Stimulated activated CD8-positive, alpha-beta memory T cell treated with anti-CD3 and anti-CD28 coated beads, Interleukin-2, amount 100 ng/mL, for 1 hour (primary cell): Measurements from ENCODE around the gene AUH.
A peak's percentile ranks its signal among the peaks of the same experiment; 100 is the strongest.
"Not testable (repeated sequence)": the region's sequence is repeated elsewhere in the genome, so short reads cannot be mapped to it uniquely, and the experiment has no call there.

Experiments
- DNase-seq, 2 donors: peaks; one replicate each; pipeline ENCODE4 v3.0.0-alpha.2; 2020; ENCODE audit warnings: low read depth in 2 of 2

Gene AUH

GRCh38 chr9:91208837-91209236 lies 152.9 kb downstream of the AUH start:
- no peak for DNase-seq

- no peak for DNase-seq
These were observed 153.3 kb downstream of the AUH start for GRCh38 chr9:91208419-91208745.

- DNase-seq, result no peak
These were observed 153.8 kb downstream of the AUH start for GRCh38 chr9:91207729-91208418.

GRCh38 chr9:91207397-91207728 lies 154.4 kb downstream of the AUH start:
- DNase-seq, result no peak

GRCh38 chr9:91206806-91207205 lies 154.9 kb downstream of the AUH start:
- DNase-seq, result no peak

GRCh38 chr9:91202736-91203283 lies 158.9 kb downstream of the AUH start:
- no peak for DNase-seq

- DNase-seq, result no peak
These were observed 160.9 kb downstream of the AUH start for GRCh38 chr9:91200692-91201336.

- DNase-seq, result no peak
These were observed 161.8 kb downstream of the AUH start for GRCh38 chr9:91199739-91200497.

GRCh38 chr9:91198881-91199280 lies 162.8 kb downstream of the AUH start:
- not testable (repeated sequence) for DNase-seq

GRCh38 chr9:91198405-91198804 lies 163.3 kb downstream of the AUH start:
- DNase-seq, result no peak

- no peak for DNase-seq
These were observed 164.2 kb downstream of the AUH start for GRCh38 chr9:91197232-91198181.

GRCh38 chr9:91196103-91196950 lies 165.4 kb downstream of the AUH start:
- no peak for DNase-seq

GRCh38 chr9:91195372-91196012 lies 166.2 kb downstream of the AUH start:
- DNase-seq, result no peak

GRCh38 chr9:91193658-91194391 lies 167.9 kb downstream of the AUH start:
- peak; percentile 33 to 38 for DNase-seq

GRCh38 chr9:91193087-91193657 lies 168.5 kb downstream of the AUH start:
- peak; percentile 27 to 37 for DNase-seq

GRCh38 chr9:91192381-91193086 lies 169.2 kb downstream of the AUH start:
- DNase-seq, result no peak

- no peak for DNase-seq
These were observed 170.0 kb downstream of the AUH start for GRCh38 chr9:91191411-91192380.
